Amniotic stem cell (primary cell): ENCODE measurements around the gene XXYLT1.
A peak's percentile ranks its signal among the peaks of the same experiment; 100 is the strongest.
"Not testable (repeated sequence)": the region's sequence is repeated elsewhere in the genome, so short reads cannot be mapped to it uniquely, and the experiment has no call there.

Experiments used
- DNase-seq: peaks from one replicate; lab custom pipeline; 2025; lab: John Stamatoyannopoulos, UW

Gene XXYLT1, protein sequence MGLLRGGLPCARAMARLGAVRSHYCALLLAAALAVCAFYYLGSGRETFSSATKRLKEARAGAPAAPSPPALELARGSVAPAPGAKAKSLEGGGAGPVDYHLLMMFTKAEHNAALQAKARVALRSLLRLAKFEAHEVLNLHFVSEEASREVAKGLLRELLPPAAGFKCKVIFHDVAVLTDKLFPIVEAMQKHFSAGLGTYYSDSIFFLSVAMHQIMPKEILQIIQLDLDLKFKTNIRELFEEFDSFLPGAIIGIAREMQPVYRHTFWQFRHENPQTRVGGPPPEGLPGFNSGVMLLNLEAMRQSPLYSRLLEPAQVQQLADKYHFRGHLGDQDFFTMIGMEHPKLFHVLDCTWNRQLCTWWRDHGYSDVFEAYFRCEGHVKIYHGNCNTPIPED

DNA sequence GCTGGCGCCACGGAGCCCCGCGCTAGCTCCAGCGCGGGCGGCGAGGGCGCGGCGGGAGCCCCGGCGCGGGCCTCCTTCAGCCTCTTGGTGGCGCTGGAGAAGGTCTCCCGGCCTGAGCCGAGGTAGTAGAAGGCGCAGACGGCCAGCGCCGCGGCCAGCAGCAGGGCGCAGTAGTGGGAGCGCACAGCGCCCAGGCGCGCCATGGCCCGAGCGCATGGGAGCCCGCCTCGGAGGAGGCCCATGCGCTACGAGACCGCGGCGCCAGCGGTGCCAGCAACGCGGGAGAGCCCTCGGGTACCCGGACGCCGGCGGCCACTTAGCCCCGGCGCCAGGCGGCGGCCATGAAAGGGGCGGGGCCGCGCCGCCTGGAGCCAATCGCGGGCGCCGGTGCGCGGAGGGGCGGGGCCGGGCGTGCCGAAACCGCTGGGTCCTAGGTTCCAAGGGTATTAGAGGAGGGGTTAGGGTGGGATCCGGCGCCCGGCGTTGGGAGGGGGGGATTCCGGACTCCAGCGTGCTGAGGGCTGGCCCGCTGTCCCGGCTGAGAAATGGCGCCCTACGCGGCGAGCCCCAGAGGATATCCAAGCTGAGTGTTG is at the start of gene XXYLT1:
XXYLT1 (minus strand) TSS at position 343 of the 593 bp plus-strand sequence; CDS start at position 242, 101 bp downstream.
- peak; percentile 80 for DNase-seq

GRCh38 chr3:195319060-195319459 is 48.1 kb upstream of the XXYLT1 start:
- DNase-seq: no peak

DNA sequence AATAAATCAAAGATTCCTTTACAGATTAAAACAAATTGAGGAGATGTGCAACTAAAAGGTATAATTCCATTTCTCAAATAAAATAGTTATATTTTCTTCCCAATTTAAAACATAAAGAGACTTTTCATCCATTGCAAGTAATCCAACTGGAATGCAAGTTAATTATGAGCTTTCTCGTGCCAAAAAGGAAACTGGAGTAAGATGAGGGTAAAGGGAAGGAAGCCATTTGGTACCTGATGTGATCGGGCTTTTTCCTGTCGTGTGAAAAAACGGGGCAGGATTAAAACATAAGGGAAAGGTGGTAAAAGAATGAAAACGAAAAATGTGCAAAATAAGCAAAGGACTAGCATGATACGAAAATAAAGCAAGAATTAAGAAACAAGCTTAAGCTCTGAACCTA is 41.8 kb upstream of the XXYLT1 start:
- no peak for DNase-seq

GRCh38 chr3:195307711-195308110 is 36.8 kb upstream of the XXYLT1 start:
- DNase-seq: no peak

DNA sequence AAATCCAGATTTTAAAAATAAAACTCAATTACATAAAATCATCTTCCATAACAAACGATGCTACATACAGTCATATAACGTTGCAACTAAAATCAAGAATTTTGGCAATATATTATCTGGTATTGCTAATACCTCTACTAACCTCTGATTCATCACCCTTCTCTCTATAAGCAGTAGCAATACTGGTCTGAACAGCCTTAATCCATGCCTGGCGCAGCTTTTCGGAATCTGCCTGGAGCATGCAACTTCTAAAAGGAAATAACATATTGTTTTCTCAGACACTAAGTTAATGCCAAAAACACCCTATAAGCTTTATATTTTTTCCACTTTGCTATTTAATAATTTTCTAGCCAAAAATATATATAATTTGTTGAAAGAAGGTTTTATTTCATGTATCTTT is 35.4 kb upstream of the XXYLT1 start:
- DNase-seq: no peak

GRCh38 chr3:195302431-195302830 is 31.5 kb upstream of the XXYLT1 start:
- DNase-seq: no peak

- no peak for DNase-seq
These were observed 26.5 kb upstream of the XXYLT1 start for GRCh38 chr3:195297446-195297845.

GRCh38 chr3:195296662-195297061 is 25.7 kb upstream of the XXYLT1 start:
- no peak for DNase-seq

- no peak for DNase-seq
These were observed 20.2 kb upstream of the XXYLT1 start for GRCh38 chr3:195291121-195291520.

DNA sequence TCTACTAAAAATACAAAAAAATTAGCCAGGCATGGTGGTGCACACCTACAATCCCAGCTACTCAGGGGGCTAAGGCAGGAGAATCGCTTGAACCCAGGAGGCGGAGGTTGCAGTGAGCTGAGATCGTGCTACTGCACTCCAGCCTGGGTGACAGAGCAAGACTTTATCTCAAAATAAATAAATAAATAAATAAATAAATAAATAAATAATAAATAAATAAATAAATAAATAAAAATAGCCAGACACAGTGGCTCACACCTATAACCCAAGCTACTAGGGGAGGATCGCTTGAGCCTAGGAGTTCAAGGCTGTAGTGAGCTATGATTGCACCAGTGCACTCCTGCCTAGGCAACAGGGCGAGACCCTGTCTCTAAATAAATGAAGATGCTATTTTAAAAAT is 19.7 kb upstream of the XXYLT1 start:
- not testable (repeated sequence) for DNase-seq

GRCh38 chr3:195286115-195286872 is 15.3 kb upstream of the XXYLT1 start:
- DNase-seq: peak; percentile 28

- DNase-seq: no peak
These were observed 14.4 kb upstream of the XXYLT1 start for GRCh38 chr3:195285372-195285771.

DNA sequence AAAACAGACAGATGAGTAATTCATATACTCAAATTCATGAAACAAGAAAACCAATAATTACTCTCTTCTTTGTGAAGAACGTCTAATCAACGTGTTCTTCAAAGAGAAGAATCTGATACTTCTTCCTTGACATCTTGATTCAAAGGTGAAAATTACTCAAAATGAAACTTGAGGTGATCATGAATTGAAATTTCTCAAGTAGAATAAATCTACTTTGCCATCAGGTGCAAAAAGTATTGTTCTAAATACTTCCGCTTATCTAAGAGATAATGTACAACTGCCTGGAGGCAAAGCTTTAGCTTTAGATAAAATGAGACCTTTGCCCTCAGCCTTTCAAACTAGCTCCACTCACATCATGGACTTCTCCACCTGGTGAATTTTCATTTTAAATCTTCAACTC is 13.9 kb upstream of the XXYLT1 start:
- no peak for DNase-seq

GRCh38 chr3:195282961-195283360 is 12.0 kb upstream of the XXYLT1 start:
- DNase-seq: no peak

DNA sequence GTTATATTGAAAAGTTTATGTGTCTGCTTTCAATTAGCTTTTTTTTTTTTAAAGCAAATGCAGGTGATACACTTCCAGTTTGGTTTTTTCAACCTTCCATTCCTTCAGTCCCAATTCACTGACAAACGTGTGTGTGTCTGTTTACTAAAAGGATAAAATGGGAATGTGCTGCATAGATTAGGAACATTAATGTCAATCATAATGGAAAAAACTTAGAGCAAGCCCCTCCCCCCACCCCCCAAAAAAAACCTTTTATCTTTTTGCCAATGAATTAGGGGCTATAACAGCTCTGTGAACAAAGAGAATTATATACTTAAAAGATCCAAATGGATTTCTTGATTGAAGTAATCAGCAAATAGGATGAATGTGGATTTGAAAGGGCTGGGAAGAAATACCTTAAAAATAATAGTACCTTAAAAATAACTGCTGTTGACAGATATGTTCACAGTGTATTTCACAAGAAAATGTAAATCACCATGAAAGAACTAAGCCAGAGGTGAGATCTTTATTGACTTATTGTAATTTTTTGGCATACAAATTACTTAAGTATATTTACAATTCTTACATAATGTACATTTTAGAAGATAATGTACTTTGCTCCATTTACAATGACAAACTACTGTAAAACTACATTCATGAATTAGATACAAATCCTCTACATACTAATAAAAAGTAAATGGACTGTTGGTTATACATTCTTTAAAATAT is 3.5 kb upstream of the XXYLT1 start:
- DNase-seq: no peak

DNA sequence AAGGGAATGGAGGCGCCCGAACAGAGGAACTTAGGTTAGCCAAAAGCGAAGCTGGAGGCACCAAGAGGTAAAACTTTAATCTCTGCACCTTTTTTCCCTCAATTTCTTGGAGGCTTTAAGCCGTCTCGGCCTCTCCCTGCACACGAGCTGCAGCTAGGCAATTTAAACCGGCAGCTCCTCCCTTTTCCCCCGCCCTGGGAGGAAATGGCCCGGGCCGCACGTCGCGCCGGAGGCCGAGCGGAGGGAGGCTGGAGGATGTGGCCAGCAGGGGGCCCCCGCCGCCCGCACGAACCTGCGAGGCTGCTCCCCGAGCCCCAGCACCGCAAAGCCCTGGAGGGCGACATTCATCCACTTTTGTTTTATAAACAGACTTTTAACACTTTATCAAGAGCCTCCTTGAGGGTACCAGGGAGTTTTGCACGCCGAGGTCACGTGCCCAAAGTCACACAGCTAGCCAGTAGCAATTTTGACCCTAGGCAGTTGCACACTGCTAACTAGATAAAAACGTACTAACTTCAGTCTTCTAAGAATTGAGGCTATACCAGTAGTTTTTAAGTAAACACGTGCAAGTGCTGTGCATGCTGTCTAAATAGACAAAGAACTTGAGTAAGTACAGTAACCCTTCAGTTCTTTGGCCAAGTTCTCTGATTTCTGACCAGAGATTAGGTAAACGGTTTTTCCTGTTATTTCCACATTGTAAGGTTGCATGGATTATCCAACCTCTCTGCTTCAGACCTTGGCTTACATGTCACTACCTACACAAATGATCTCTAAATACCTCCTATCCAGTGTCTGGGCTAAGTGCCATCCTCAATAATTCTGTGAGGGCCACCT is 668 bp upstream of the XXYLT1 start:
- DNase-seq: peak; percentile 60

- DNase-seq: no peak
These were observed 711 bp downstream of the XXYLT1 start for GRCh38 chr3:195270079-195270816.

- no peak for DNase-seq
These were observed 1.4 kb downstream of the XXYLT1 start for GRCh38 chr3:195269375-195270078.

DNA sequence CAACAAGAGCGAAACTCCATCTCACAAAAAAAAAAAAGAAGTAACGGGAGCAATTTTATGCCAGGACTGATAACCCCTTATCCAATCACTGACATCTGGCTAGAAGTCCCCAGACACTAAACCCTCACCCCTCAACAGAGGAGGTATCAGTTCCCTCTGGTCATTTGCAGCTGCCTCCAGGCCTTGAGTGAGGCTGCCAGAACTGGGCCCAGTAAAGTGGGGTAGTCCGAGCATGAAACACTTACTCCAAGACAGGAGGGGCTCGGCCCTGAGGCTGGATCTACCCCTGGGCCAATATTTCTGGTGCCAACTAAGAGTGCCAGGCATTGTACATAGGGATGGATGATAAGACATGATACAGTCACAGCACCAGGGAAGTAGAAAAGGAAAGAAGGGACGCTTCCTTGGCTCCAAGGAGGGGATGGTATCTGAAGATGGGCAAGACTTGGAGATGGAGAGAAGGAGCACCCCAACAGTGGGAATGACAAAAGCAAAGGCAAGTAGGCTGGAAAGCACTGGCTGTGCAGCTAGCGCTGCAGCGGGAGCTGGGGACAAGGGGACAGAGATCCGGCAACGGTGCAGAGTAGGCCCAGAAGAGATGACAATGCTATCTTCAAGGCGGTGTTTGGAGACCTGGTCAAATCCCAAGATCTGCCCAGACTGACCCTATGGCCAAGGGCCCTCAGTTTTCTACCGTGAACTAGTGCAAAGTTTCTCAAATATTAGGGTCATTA is 2.2 kb downstream of the XXYLT1 start:
- no peak for DNase-seq
